HUES64 (cell line): ENCODE measurements around the gene EFNB3.

ENCODE experiments used
- H3K27ac ChIP-seq: 2 replicates; pipeline ENCODE4 v1.7.0; 2013; ENCODE audit warnings: low read depth, low read length, inconsistent platforms
- H3K27me3 ChIP-seq: 2 replicates; pipeline ENCODE4 v1.6.1; 2013; ENCODE audit warnings: mild to moderate bottlenecking, low read length; ENCODE audit not compliant: insufficient read depth
- H3K36me3 ChIP-seq: 2 replicates; pipeline ENCODE4 v1.6.1; 2013; ENCODE audit warnings: mild to moderate bottlenecking, low read length; ENCODE audit not compliant: insufficient read depth
- H3K4me1 ChIP-seq: 2 replicates; pipeline ENCODE4 v1.6.1; 2013; ENCODE audit warnings: mild to moderate bottlenecking, low read length, moderate library complexity; ENCODE audit not compliant: insufficient read depth
- H3K4me3 ChIP-seq: 2 replicates; pipeline ENCODE4 v1.5.1; 2013; ENCODE audit warnings: mild to moderate bottlenecking, low read length, moderate library complexity
- H3K9ac ChIP-seq: 2 replicates; pipeline ENCODE4 v1.6.1; 2013; ENCODE audit warnings: mild to moderate bottlenecking, low read depth, low read length
- H3K9me3 ChIP-seq: 2 replicates; pipeline ENCODE4 v1.6.1; 2013; ENCODE audit warnings: low read depth, low read length; ENCODE audit not compliant: insufficient read depth
- WGBS: fragments of 150-250, 120-280 bp; methylation state at CpG from one replicate; pipeline ENCODE4 v1.1.7; 2013; ENCODE audit warnings: missing lambda C conversion rate; 5-methylcytosine and 5-hydroxymethylcytosine counted together

EFNB3 gene

DNA sequence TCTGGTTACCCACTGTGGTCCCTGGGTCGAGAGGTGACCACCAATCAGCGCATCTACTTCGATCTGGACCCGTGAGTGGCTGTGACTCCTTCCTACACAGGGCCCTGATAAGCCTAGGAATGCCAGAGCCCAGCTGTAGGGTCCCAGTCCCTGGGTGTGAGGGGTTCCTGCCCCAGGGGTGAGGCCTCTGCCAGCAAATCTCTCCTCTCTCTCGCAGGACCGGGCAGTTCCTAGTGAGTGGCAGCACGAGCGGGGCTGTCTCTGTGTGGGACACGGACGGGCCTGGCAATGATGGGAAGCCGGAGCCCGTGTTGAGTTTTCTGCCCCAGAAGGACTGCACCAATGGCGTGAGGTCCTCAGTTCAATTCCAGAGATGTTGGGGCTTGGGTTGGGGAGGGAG is 2.2 kb upstream of the EFNB3 start:
- peaks cover 15% of the 10 kb centered on the region for H3K36me3 ChIP-seq
- H3K27me3 ChIP-seq = peaks cover 14% of the 10 kb centered on the region
- no peak overlapping the region for H3K9ac ChIP-seq
- 92% methylated on average over 13 of the region's 13 CpGs for WGBS
- H3K27ac ChIP-seq = no peak overlapping the region
- H3K4me3 ChIP-seq = no peak overlapping the region
- H3K4me1 ChIP-seq = peaks cover 8% of the 10 kb centered on the region
- no peaks in the 10 kb centered on the region for H3K9me3 ChIP-seq

- Histone ChIP-seq H3K4me3 (peak overlapping the region; percentile 64), H3K27ac (no peak overlapping the region), H3K4me1 (peaks cover 8% of the 10 kb centered on the region), H3K9ac (peak overlapping the region; percentile 55), H3K27me3 (peaks cover 14% of the 10 kb centered on the region), H3K36me3 (peaks cover 12% of the 10 kb centered on the region), H3K9me3 (no peaks in the 10 kb centered on the region)
- 15% methylated on average over 23 of the region's 24 CpGs for WGBS
These were observed 1.2 kb upstream of the EFNB3 start for GRCh38 chr17:7703584-7704479.

DNA sequence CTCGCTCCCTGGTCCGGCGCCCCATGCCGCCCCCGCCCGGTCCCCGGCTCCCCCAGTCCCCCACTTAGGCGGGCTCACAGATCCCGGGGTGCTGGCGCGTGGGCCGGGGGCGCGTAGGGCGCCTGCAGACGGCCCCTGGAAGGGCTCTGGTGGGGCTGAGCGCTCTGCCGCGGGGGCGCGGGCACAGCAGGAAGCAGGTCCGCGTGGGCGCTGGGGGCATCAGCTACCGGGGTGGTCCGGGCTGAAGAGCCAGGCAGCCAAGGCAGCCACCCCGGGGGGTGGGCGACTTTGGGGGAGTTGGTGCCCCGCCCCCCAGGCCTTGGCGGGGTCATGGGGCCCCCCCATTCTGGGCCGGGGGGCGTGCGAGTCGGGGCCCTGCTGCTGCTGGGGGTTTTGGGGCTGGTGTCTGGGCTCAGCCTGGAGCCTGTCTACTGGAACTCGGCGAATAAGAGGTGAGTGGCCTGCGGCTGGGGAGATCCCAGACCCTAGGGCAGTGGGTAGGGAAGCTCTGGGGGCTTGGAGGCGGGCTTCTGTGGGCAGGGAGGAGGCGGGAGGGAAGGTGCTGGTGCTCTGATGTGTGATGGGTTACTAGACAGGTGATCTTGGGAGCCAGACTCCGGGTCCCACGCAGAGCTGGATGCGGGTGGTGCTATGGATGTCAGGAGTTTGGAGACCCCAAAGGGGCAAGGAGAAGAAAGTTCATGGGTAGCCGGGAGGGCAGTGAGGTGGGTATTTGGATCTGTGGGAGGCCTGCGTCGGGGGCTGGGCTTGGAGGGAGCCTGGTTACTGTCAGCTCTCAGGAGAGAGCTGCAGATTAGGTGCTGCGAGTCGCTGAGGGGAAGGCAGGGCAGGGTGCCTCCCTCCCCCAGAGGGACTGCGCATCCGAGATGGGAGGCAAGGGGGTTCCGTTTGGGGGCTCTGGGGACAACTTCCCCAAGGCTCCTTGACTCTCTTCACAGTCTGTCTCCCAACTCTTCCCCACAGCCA is 560 bp downstream of the EFNB3 start:
- WGBS = 3% methylated on average over 50 of the region's 50 CpGs
- no peaks in the 10 kb centered on the region for H3K9me3 ChIP-seq
- H3K36me3 ChIP-seq = peaks cover 10% of the 10 kb centered on the region
- H3K4me3 ChIP-seq = peak overlapping the region; percentile 64
- peaks cover 14% of the 10 kb centered on the region for H3K27me3 ChIP-seq
- peak overlapping the region; percentile 41 for H3K9ac ChIP-seq
- peaks cover 8% of the 10 kb centered on the region for H3K4me1 ChIP-seq
- no peak overlapping the region for H3K27ac ChIP-seq

GRCh38 chr17:7706631-7707354 is 1.8 kb downstream of the EFNB3 start:
- H3K9me3 ChIP-seq = no peaks in the 10 kb centered on the region
- WGBS = 89% methylated on average over 2 of the region's 3 CpGs

GRCh38 chr17:7707446-7707845 is 2.4 kb downstream of the EFNB3 start:
- H3K4me3 ChIP-seq = no peak overlapping the region
- no peak overlapping the region for H3K27ac ChIP-seq
- H3K4me1 ChIP-seq = peaks cover 14% of the 10 kb centered on the region
- no peak overlapping the region for H3K9ac ChIP-seq
- no peaks in the 10 kb centered on the region for H3K9me3 ChIP-seq
- 79% methylated on average over 9 of the region's 9 CpGs for WGBS
- H3K36me3 ChIP-seq = no peaks in the 10 kb centered on the region
- peaks cover 17% of the 10 kb centered on the region for H3K27me3 ChIP-seq

More at GRCh38 chr17:7706631-7707354, 1.8 kb downstream of the EFNB3 start:
- Histone ChIP-seq H3K36me3 (no peaks in the 10 kb centered on the region; the same call in 1 of the 2 replicates), H3K9ac (no peak overlapping the region), H3K27ac (no peak overlapping the region), H3K4me3 (peak overlapping the region; percentile 64; the same call in 1 of the 2 replicates), H3K27me3 (peaks cover 16% of the 10 kb centered on the region), H3K4me1 (peaks cover 14% of the 10 kb centered on the region)

DNA sequence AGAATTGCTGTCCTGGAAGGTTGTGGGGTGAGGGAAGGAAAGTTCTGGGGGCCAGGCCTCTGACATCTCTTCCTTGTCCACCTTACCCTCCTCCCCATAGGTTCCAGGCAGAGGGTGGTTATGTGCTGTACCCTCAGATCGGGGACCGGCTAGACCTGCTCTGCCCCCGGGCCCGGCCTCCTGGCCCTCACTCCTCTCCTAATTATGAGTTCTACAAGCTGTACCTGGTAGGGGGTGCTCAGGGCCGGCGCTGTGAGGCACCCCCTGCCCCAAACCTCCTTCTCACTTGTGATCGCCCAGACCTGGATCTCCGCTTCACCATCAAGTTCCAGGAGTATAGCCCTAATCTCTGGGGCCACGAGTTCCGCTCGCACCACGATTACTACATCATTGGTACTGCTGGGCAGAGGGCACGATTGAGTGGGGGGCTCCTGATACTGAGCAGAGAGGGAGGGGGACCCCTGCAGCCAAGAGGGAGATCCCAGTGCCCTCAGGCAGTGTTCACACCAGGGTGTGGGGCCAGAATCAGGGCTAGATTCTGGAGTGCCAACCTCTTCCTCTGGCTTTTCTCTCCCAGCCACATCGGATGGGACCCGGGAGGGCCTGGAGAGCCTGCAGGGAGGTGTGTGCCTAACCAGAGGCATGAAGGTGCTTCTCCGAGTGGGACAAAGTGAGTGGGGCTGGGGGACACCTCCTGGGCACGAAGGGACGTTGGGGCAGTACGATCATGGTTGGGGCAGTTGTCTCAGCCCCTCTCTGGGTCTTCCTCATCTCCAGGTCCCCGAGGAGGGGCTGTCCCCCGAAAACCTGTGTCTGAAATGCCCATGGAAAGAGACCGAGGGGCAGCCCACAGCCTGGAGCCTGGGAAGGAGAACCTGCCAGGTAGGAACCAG is 3.1 kb downstream of the EFNB3 start:
- 89% methylated on average over 22 of the region's 22 CpGs for WGBS

GRCh38 chr17:7709031-7709430 is 4.0 kb downstream of the EFNB3 start:
- Histone ChIP-seq H3K4me1 (peaks cover 8% of the 10 kb centered on the region), H3K9me3 (no peaks in the 10 kb centered on the region), H3K27me3 (peaks cover 17% of the 10 kb centered on the region), H3K27ac (no peak overlapping the region), H3K36me3 (no peaks in the 10 kb centered on the region), H3K4me3 (no peak overlapping the region), H3K9ac (no peak overlapping the region)
- 91% methylated on average over 11 of the region's 11 CpGs for WGBS

More for the DNA sequence above, 3.1 kb downstream of the EFNB3 start:
- no peak overlapping the region for H3K9ac ChIP-seq
- H3K36me3 ChIP-seq = no peaks in the 10 kb centered on the region
- H3K4me1 ChIP-seq = peaks cover 14% of the 10 kb centered on the region
- H3K4me3 ChIP-seq = no peak overlapping the region
- no peaks in the 10 kb centered on the region for H3K9me3 ChIP-seq
- H3K27ac ChIP-seq = no peak overlapping the region
- H3K27me3 ChIP-seq = peaks cover 17% of the 10 kb centered on the region

DNA sequence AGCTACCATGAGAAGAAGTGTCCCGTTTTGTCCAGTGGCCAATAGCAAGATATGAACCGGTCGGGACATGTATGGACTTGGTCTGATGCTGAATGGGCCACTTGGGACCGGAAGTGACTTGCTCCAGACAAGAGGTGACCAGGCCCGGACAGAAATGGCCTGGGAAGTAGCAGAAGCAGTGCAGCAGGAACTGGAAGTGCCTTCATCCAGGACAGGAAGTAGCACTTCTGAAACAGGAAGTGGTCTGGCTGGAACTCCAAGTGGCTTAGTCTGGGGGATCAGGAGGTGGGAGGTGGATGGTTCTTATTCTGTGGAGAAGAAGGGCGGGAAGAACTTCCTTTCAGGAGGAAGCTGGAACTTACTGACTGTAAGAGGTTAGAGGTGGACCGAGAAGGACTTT is 5.3 kb downstream of the EFNB3 start:
- H3K27ac ChIP-seq = no peak overlapping the region
- no peaks in the 10 kb centered on the region for H3K9me3 ChIP-seq
- no peaks in the 10 kb centered on the region for H3K36me3 ChIP-seq
- H3K4me3 ChIP-seq = no peak overlapping the region
- no peak overlapping the region for H3K9ac ChIP-seq
- H3K27me3 ChIP-seq = peaks cover 17% of the 10 kb centered on the region
- peaks cover 6% of the 10 kb centered on the region; the same call in 1 of the 2 replicates for H3K4me1 ChIP-seq
- 85% methylated on average over 7 of the region's 7 CpGs for WGBS

GRCh38 chr17:7711051-7711755 is 6.2 kb downstream of the EFNB3 start:
- 71% methylated on average over 5 of the region's 7 CpGs for WGBS
- Histone ChIP-seq H3K27ac (no peak overlapping the region), H3K27me3 (peaks cover 10% of the 10 kb centered on the region), H3K4me3 (no peak overlapping the region), H3K36me3 (no peaks in the 10 kb centered on the region), H3K9me3 (no peaks in the 10 kb centered on the region), H3K4me1 (peaks cover 11% of the 10 kb centered on the region), H3K9ac (no peak overlapping the region)
